Measurements from ENCODE around the gene DPP7.

DNA sequence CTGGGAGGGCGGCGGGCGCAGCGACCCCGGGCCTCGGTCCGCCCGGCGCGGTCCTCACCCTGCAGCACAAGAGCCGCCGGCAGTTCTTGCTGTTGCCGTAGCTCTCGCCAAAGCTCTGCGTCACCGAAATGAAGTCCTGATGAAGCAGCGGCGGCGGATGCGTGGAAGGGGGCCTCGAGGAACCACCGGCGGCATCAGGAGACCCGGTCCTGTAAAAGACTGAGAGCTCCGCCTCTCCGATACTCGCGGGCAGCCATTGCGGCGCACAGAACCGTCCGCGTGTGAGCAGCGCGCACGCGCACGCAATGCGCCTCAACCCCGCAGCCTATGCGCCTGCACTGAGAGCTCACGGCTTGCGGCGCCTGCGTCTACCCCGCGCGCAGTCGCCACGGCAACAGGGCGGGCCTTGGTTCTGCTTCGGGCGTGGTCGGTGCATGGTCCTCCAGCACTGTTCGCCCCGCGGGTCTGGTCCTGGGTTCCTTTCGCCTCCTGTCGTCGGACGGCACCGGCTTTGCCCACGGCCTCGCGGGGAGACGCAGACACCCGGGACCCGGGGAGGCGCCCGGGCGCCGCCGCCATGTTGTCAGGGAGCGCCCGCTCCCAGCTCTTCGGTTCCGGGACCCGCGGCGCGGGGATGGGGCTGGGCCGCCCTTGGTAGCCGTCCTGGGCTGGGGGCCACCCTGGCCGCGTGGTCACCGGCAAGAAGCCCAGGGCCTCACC lies 15.1 kb upstream of the DPP7 start:
- TF ChIP-seq RAD21 (IDR thresholded peaks at IDR 0.05; ENCODE audit: low read length) (no peak), MAFK (IDR thresholded peaks at IDR 0.05; ENCODE audit: low read depth, low read length) (no peak), NFE2L2 (IDR thresholded peaks at IDR 0.05; ENCODE audit: low read depth, low read length) (no peak; the same call in 1 of the 2 replicates)

Measured in IMR-90 (cell line).